ENCODE measurements around the gene NAGA. TPM values are rescaled to one million over a fixed set of nuclear protein-coding genes. Genes with fewer than 3 reads are reported as not detected.
"Not testable (repeated sequence)": the region's sequence is repeated elsewhere in the genome, so short reads cannot be mapped to it uniquely, and the experiment has no call there.

Gene NAGA
- polyA plus RNA-seq, 3 donors: 123 to 218 (median 200) TPM

GRCh38 chr22:42114721-42115120 is 44.1 kb upstream of the NAGA start:
- Mint-ChIP-seq H3K27me3 (ENCODE audit: low read depth in 3 of 3) (peaks cover 2 to 4% (median 4%) of the 10 kb centered on the region in 3 donors), H3K9me3 (peaks cover 18 to 31% (median 26%) of the 10 kb centered on the region in 7 donors)
- intact Hi-C loops (cut with micrococcal nuclease): no loop called here

DNA sequence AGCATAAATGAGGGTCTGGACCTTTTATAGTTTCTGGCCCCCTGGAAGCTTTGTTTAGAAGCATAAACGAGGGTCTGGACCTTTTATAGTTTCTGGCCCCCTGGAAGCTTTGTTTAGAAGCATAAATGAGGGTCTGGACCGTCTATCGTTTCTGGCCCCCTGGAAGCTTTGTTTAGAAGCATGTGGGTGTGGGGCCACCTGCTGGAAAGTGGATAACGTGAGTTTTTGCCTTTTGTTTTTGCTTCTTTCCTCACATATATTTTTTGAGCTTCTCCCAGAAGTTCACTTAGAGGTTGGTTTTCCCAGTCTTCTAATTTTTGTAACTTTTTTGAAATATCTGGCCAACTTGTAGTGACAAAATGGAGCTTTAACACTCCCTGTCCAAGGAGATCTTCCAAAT is 42.2 kb upstream of the NAGA start:
- no CpG with 5 or more reads among the region's 4 CpGs for WGBS (ENCODE audit: insufficient coverage)
- intact Hi-C loops (cut with micrococcal nuclease): not testable (repeated sequence)

More at GRCh38 chr22:42114721-42115120, 44.1 kb upstream of the NAGA start:
- H3K4me1 Mint-ChIP-seq: peaks cover 1% of the 10 kb centered on the region
- no peaks in the 10 kb centered on the region for H4K20me1 ChIP-seq (ENCODE audit: insufficient read depth, low read length)
- DNase-seq: peak in 1 of 3 donors; percentile 7
- H3K4me1 ChIP-seq (ENCODE audit: control insufficient read depth in 1 of 2, insufficient read depth in 2 of 2, low read length in 2 of 2): no peaks in the 10 kb centered on the region
- no peak overlapping the region for H3K4me3 Mint-ChIP-seq
- no peak overlapping the region for H3K27ac ChIP-seq (ENCODE audit: low read depth in 1 of 2, low read length in 2 of 2)
- no peak overlapping the region for H3K27ac Mint-ChIP-seq
- peaks cover 3 to 6% of the 10 kb centered on the region in 2 donors for H3K36me3 Mint-ChIP-seq
- no peaks in the 10 kb centered on the region for H3K79me2 ChIP-seq (ENCODE audit: insufficient read depth, low read length)
- TF ChIP-seq CTCF (IDR thresholded peaks at IDR 0.05): peak; percentile 13
- H3K9ac ChIP-seq (ENCODE audit: insufficient read depth, low read length, poor library complexity, severe bottlenecking): no peak overlapping the region
- no peaks in the 10 kb centered on the region for H3K27me3 ChIP-seq (ENCODE audit: control insufficient read depth in 2 of 2, insufficient read depth in 2 of 2, low read length in 2 of 2)
- no peak overlapping the region for H3K4me2 ChIP-seq (replicated peaks; ENCODE audit: extremely low read depth, low read length, poor library complexity, severe bottlenecking)
- no peaks in the 10 kb centered on the region for H3K36me3 ChIP-seq (replicated peaks in 1 of 2; ENCODE audit: control insufficient read depth in 1 of 2, insufficient read depth in 2 of 2, low read length in 2 of 2)
- WGBS (ENCODE audit: insufficient coverage): 100% methylated on average over 7 of the region's 7 CpGs
- H2AFZ ChIP-seq (ENCODE audit: insufficient read depth, low read depth, low read length, poor library complexity, severe bottlenecking): no peak overlapping the region
- peaks cover 21 to 26% of the 10 kb centered on the region in 2 donors for H3K9me3 ChIP-seq (replicated peaks in 1 of 2; ENCODE audit: control insufficient read depth in 1 of 2, insufficient read depth in 1 of 2, low read length in 2 of 2)
- H3K4me3 ChIP-seq (replicated peaks in 1 of 3; ENCODE audit: low read depth in 2 of 3, low read length in 3 of 3): peak overlapping the region in 1 of 3 experiments; percentile 3

More for the DNA sequence above, 42.2 kb upstream of the NAGA start:
- not testable (repeated sequence) for H3K27me3 ChIP-seq (ENCODE audit: control insufficient read depth in 2 of 2, insufficient read depth in 2 of 2, low read length in 2 of 2); H3K4me1 Mint-ChIP-seq; H3K27me3 Mint-ChIP-seq (ENCODE audit: low read depth in 3 of 3); DNase-seq; H3K4me3 Mint-ChIP-seq; H3K36me3 Mint-ChIP-seq; H3K4me3 ChIP-seq (replicated peaks in 1 of 3; ENCODE audit: low read depth in 2 of 3, low read length in 3 of 3); H2AFZ ChIP-seq (ENCODE audit: insufficient read depth, low read depth, low read length, poor library complexity, severe bottlenecking); H3K27ac ChIP-seq (ENCODE audit: low read depth in 1 of 2, low read length in 2 of 2); H3K36me3 ChIP-seq (replicated peaks in 1 of 2; ENCODE audit: control insufficient read depth in 1 of 2, insufficient read depth in 2 of 2, low read length in 2 of 2); H3K4me2 ChIP-seq (replicated peaks; ENCODE audit: extremely low read depth, low read length, poor library complexity, severe bottlenecking); H3K79me2 ChIP-seq (ENCODE audit: insufficient read depth, low read length); H3K4me1 ChIP-seq (ENCODE audit: control insufficient read depth in 1 of 2, insufficient read depth in 2 of 2, low read length in 2 of 2); H3K27ac Mint-ChIP-seq; H4K20me1 ChIP-seq (ENCODE audit: insufficient read depth, low read length); H3K9ac ChIP-seq (ENCODE audit: insufficient read depth, low read length, poor library complexity, severe bottlenecking)
- H3K9me3 Mint-ChIP-seq: peaks cover 18 to 31% (median 26%) of the 10 kb centered on the region in 7 donors
- peaks cover 21 to 26% of the 10 kb centered on the region in 2 donors for H3K9me3 ChIP-seq (replicated peaks in 1 of 2; ENCODE audit: control insufficient read depth in 1 of 2, insufficient read depth in 1 of 2, low read length in 2 of 2)

All from CD14-positive monocyte (primary cell).